OCI-LY7 (cell line): Measurements from ENCODE around the gene RGL1.

ENCODE experiments used
- EZH2phosphoT487 ChIP-seq: fragments of 200-600 bp; sonication (generic); IDR thresholded peaks from 2 replicates; pipeline ENCODE4 v1.6.1; 2018; ENCODE audit warnings: low read depth, borderline replicate concordance, mild to moderate bottlenecking, mixed run types, antibody characterized with exemption, low read length, moderate library complexity, mixed read lengths
- TF ChIP-seq, protein P1 (sequence below): fragments of 200-600 bp; sonication (generic); conservative IDR thresholded peaks from 2 replicates; pipeline ENCODE4 v1.5.1; 2014; ENCODE audit warnings: mild to moderate bottlenecking, antibody characterized with exemption, low read length, moderate library complexity, mixed read lengths

DNA sequence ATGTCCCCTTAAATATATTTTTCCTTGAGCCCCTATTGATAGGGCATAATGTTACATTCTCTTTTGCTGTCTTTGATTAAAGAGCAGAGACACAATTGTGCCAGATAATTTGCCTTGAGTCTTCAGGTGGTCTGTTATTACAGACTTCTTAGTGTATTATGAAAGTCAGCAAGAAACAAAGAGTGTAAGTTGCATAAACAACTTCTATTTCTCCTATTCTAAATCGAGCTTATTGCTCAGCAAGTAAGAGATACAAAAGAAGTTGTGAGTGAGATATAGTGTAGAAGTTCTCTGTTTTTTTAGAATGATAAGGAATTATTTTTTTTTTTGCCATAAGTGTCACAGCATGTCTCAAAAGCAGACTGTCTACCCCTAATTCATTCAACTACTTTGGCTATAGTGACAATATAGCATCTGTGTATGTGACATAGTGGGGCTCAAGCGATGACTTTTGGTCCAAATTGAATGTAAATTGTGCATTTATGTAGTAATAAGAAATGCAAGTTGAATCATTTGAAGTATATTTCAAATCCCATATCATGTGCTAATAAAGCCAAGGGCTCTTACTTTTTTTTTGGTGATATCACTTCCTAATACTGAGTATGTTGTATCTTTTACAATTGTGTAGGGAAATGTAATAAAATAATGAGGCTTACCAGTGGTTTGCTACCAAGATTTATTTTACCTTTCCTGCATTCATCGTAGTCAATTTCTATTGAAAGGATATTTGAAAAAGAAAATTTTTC lies 81.3 kb downstream of the RGL1 start:
- TF ChIP-seq, protein P1, sequence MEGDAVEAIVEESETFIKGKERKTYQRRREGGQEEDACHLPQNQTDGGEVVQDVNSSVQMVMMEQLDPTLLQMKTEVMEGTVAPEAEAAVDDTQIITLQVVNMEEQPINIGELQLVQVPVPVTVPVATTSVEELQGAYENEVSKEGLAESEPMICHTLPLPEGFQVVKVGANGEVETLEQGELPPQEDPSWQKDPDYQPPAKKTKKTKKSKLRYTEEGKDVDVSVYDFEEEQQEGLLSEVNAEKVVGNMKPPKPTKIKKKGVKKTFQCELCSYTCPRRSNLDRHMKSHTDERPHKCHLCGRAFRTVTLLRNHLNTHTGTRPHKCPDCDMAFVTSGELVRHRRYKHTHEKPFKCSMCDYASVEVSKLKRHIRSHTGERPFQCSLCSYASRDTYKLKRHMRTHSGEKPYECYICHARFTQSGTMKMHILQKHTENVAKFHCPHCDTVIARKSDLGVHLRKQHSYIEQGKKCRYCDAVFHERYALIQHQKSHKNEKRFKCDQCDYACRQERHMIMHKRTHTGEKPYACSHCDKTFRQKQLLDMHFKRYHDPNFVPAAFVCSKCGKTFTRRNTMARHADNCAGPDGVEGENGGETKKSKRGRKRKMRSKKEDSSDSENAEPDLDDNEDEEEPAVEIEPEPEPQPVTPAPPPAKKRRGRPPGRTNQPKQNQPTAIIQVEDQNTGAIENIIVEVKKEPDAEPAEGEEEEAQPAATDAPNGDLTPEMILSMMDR = no peak
- no peak for TF ChIP-seq EZH2phosphoT487
